Neural crest cell (in vitro differentiated cells): ENCODE measurements around the gene MARK4. TPM values are rescaled to one million over a fixed set of nuclear protein-coding genes. Genes with fewer than 3 reads are reported as not detected.

Experiments used
- DNase-seq: peaks from one replicate; pipeline ENCODE4 v3.0.0; 2021; ENCODE audit warnings: low read depth, mixed read lengths, low spot score
- H3K27ac Mint-ChIP-seq: one replicate; pipeline ENCODE4 v1.8.0; 2021; ENCODE audit warnings: mild to moderate bottlenecking, mixed read lengths; ENCODE audit not compliant: unreplicated experiment
- H3K27me3 Mint-ChIP-seq: 2 replicates; pipeline ENCODE4 v1.8.0; 2021; ENCODE audit warnings: low read depth, mild to moderate bottlenecking, mixed read lengths
- H3K36me3 Mint-ChIP-seq: 2 replicates; pipeline ENCODE4 v1.8.0; 2021; ENCODE audit warnings: low read depth, mild to moderate bottlenecking, mixed read lengths
- H3K4me1 Mint-ChIP-seq: 2 replicates; pipeline ENCODE4 v1.8.0; 2021; ENCODE audit warnings: mixed read lengths
- H3K4me3 Mint-ChIP-seq: one replicate; pipeline ENCODE4 v1.8.0; 2021; ENCODE audit warnings: mild to moderate bottlenecking, mixed read lengths
- H3K9me3 Mint-ChIP-seq: 2 replicates; pipeline ENCODE4 v1.8.0; 2021; ENCODE audit warnings: mixed read lengths
- CTCF ChIP-seq: fragments of 200-600 bp; sonication (generic); conservative IDR thresholded peaks from 2 replicates; pipeline ENCODE4 v1.5.0; 2021; ENCODE audit warnings: antibody characterized with exemption, mild to moderate bottlenecking
- total RNA-seq: library from RNA; stranded (reverse); gene quantifications from 2 replicates; pipeline ENCODE4 v1.2.1, GENCODE V29; 2021

MARK4 gene
- total RNA-seq, 1 donor from 2014 or later, result 59.8 TPM

- no peak overlapping the region for H3K4me3 Mint-ChIP-seq
- no peak overlapping the region for H3K27ac Mint-ChIP-seq
- H3K9me3 Mint-ChIP-seq, result no peaks in the 10 kb centered on the region
- peaks cover 4% of the 10 kb centered on the region for H3K36me3 Mint-ChIP-seq
- DNase-seq, result no peak
- H3K27me3 Mint-ChIP-seq, result peaks cover 60% of the 10 kb centered on the region
- H3K4me1 Mint-ChIP-seq, result peaks cover 5% of the 10 kb centered on the region
- no peak for TF ChIP-seq CTCF
These were observed 19.2 kb upstream of the MARK4 start for GRCh38 chr19:45231891-45232290.

- no peak for TF ChIP-seq CTCF
- Mint-ChIP-seq H3K4me3 (no peak overlapping the region), H3K36me3 (peaks cover 4% of the 10 kb centered on the region), H3K27me3 (peaks cover 77% of the 10 kb centered on the region), H3K9me3 (no peaks in the 10 kb centered on the region), H3K27ac (no peak overlapping the region), H3K4me1 (peaks cover 5% of the 10 kb centered on the region)
- DNase-seq, result no peak
These were observed 16.8 kb upstream of the MARK4 start for GRCh38 chr19:45234089-45234869.

- H3K27ac Mint-ChIP-seq, result no peak overlapping the region
- peaks cover 78% of the 10 kb centered on the region for H3K27me3 Mint-ChIP-seq
- TF ChIP-seq CTCF, result no peak
- peaks cover 5% of the 10 kb centered on the region for H3K4me1 Mint-ChIP-seq
- H3K9me3 Mint-ChIP-seq, result no peaks in the 10 kb centered on the region
- H3K36me3 Mint-ChIP-seq, result peaks cover 4% of the 10 kb centered on the region
- no peak overlapping the region for H3K4me3 Mint-ChIP-seq
- no peak for DNase-seq
These were observed 15.6 kb upstream of the MARK4 start for GRCh38 chr19:45235485-45235884.

- H3K4me1 Mint-ChIP-seq, result peaks cover 16% of the 10 kb centered on the region
- TF ChIP-seq CTCF, result no peak
- H3K9me3 Mint-ChIP-seq, result no peaks in the 10 kb centered on the region
- H3K4me3 Mint-ChIP-seq, result no peak overlapping the region
- H3K27me3 Mint-ChIP-seq, result peaks cover 52% of the 10 kb centered on the region
- H3K27ac Mint-ChIP-seq, result no peak overlapping the region
- peaks cover 1% of the 10 kb centered on the region for H3K36me3 Mint-ChIP-seq
- no peak for DNase-seq
These were observed 12.5 kb upstream of the MARK4 start for GRCh38 chr19:45238556-45238955.

GRCh38 chr19:45243144-45243732 lies 7.8 kb upstream of the MARK4 start:
- Mint-ChIP-seq H3K9me3 (no peaks in the 10 kb centered on the region), H3K4me1 (peaks cover 33% of the 10 kb centered on the region), H3K36me3 (no peaks in the 10 kb centered on the region), H3K27ac (no peak overlapping the region), H3K27me3 (peaks cover 14% of the 10 kb centered on the region), H3K4me3 (no peak overlapping the region)
- no peak for DNase-seq
- TF ChIP-seq CTCF, result no peak
